SK-N-SH (cell line): ENCODE data around the gene ZNF132. TPM values are rescaled to one million over a fixed set of nuclear protein-coding genes. Genes with fewer than 3 reads are reported as not detected.

Source experiments
- CTCF ChIA-PET: fragments of 300-600, 350-600 bp; formaldehyde crosslinking; extraction: SDS; loops from one replicate; lab custom pipeline; 2021; lab: Yijun Ruan, JAX
- POLR2A ChIA-PET: fragments of 350-600 bp; sonication (Branson Sonifier 250); formaldehyde crosslinking; extraction: SDS; loops from one replicate; lab custom pipeline; 2020; ENCODE audit warnings: antibody characterized with exemption, inconsistent platforms; lab: Yijun Ruan, JAX
- DNase-seq: peaks from one replicate; pipeline ENCODE4 v3.0.0; 2012
- H2AFZ ChIP-seq: fragments of 200-600 bp; sonication (generic); 2 replicates; pipeline ENCODE4 v1.8.1; 2016; ENCODE audit warnings: antibody characterized with exemption, mild to moderate bottlenecking, low read depth
- H3F3A ChIP-seq: fragments of 200-600 bp; sonication (generic); replicated peaks from 2 replicates; pipeline ENCODE3; 2016; ENCODE audit warnings: antibody characterized with exemption, mild to moderate bottlenecking; ENCODE audit not compliant: insufficient read depth
- H3K27ac ChIP-seq, 2 experiments: fragments of 200-500 bp in 1 of 2; fragments of 200-600 bp in 1 of 2; sonication (Bioruptor generic) in 1 of 2; sonication (generic), shearing (Covaris generic) in 1 of 2; 2 replicates each; pipeline versions ENCODE4 v1.5.1 to v1.6.1; 2014 to 2016; ENCODE audit warnings: low read depth in 2 of 2, inconsistent platforms in 1 of 2, low read length in 1 of 2, mild to moderate bottlenecking in 1 of 2, mixed read lengths in 1 of 2
- H3K27me3 ChIP-seq: fragments of 200-600 bp; sonication (generic), shearing (Covaris generic); 2 replicates; pipeline ENCODE4 v1.6.1; 2016; ENCODE audit warnings: mixed run types; ENCODE audit not compliant: insufficient read depth
- H3K36me3 ChIP-seq, 2 experiments: fragments of 200-500 bp in 1 of 2; fragments of 200-600 bp in 1 of 2; sonication (Bioruptor generic) in 1 of 2; sonication (generic) in 1 of 2; replicated peaks in 1 of 2; 2 replicates each; pipeline versions ENCODE3 to v1.5.1; 2014 to 2016; ENCODE audit warnings: low read length in 1 of 2, mild to moderate bottlenecking in 1 of 2; ENCODE audit not compliant: insufficient read depth in 2 of 2, control insufficient read depth in 1 of 2
- H3K4me1 ChIP-seq, 2 experiments: fragments of 200-500 bp in 1 of 2; fragments of 200-600 bp in 1 of 2; sonication (Bioruptor generic) in 1 of 2; sonication (generic), shearing (Covaris generic) in 1 of 2; 2 replicates each; pipeline versions ENCODE4 v1.5.1 to v1.6.1; 2014 to 2016; ENCODE audit warnings: low read depth in 1 of 2, low read length in 1 of 2, mixed run types in 1 of 2; ENCODE audit not compliant: insufficient read depth in 2 of 2, control insufficient read depth in 1 of 2
- H3K4me2 ChIP-seq: fragments of 200-600 bp; sonication (generic), shearing (Covaris generic); 2 replicates; pipeline ENCODE4 v1.6.1; 2017; ENCODE audit warnings: mixed run types
- H3K4me3 ChIP-seq, 2 experiments: fragments of 200-500 bp in 1 of 2; fragments of 200-600 bp in 1 of 2; sonication (Bioruptor generic) in 1 of 2; sonication (generic), shearing (Covaris generic) in 1 of 2; 2 replicates each; pipeline versions ENCODE4 v1.5.1 to v1.8.1; 2014 to 2016; ENCODE audit warnings: low read depth in 2 of 2, inconsistent platforms in 1 of 2, low read length in 1 of 2, mild to moderate bottlenecking in 1 of 2, mixed read lengths in 1 of 2, moderate library complexity in 1 of 2
- H3K79me2 ChIP-seq: fragments of 200-600 bp; sonication (generic); 2 replicates; pipeline ENCODE4 v1.8.1; 2017; ENCODE audit warnings: mild to moderate bottlenecking; ENCODE audit not compliant: insufficient read depth
- H3K9ac ChIP-seq: fragments of 200-600 bp; sonication (generic); 2 replicates; pipeline ENCODE4 v1.6.1; 2017; ENCODE audit warnings: mixed run types
- H3K9me2 ChIP-seq: fragments of 200-600 bp; sonication (generic); 2 replicates; pipeline ENCODE4 v1.6.1; 2017; ENCODE audit warnings: mixed run types
- H3K9me3 ChIP-seq: fragments of 200-600 bp; sonication (generic); 2 replicates; pipeline ENCODE4 v1.6.1; 2017; ENCODE audit warnings: mixed run types, mild to moderate bottlenecking, moderate library complexity
- H4K20me1 ChIP-seq: fragments of 200-600 bp; sonication (generic); 2 replicates; pipeline ENCODE4 v1.6.1; 2017; ENCODE audit warnings: mild to moderate bottlenecking, mixed run types; ENCODE audit not compliant: insufficient read depth
- ELF1 ChIP-seq: IDR thresholded peaks from 2 replicates; pipeline ENCODE4 v1.4.0; 2012
- EZH2phosphoT487 ChIP-seq: fragments of 200-600 bp; sonication (generic); IDR thresholded peaks from 2 replicates; pipeline ENCODE4 v1.6.1; 2017; ENCODE audit warnings: low read depth, mixed run types, mild to moderate bottlenecking, antibody characterized with exemption, moderate library complexity, borderline replicate concordance
- FOSL2 ChIP-seq: IDR thresholded peaks from 2 replicates; pipeline ENCODE4 v1.4.0; 2012; ENCODE audit warnings: low read depth, mild to moderate bottlenecking, moderate library complexity, borderline replicate concordance
- FOXJ3 ChIP-seq: sonication (generic); formaldehyde crosslinking; IDR thresholded peaks from 2 replicates; pipeline ENCODE4 v1.5.1; 2020; ENCODE audit warnings: mild to moderate bottlenecking, missing genetic modification reagents
- FOXM1 ChIP-seq: IDR thresholded peaks from 2 replicates; pipeline ENCODE4 v1.4.0; 2012; ENCODE audit warnings: low read depth, mild to moderate bottlenecking
- GABPA ChIP-seq: IDR thresholded peaks from 2 replicates; pipeline ENCODE4 v1.4.0; 2012; ENCODE audit warnings: low read depth, mild to moderate bottlenecking
- IRF3 ChIP-seq: fragments of 150-350 bp; IDR thresholded peaks from 2 replicates; pipeline ENCODE4 v1.6.1; 2016; ENCODE audit warnings: mild to moderate bottlenecking, low read depth, low read length
- JUND ChIP-seq: IDR thresholded peaks from 2 replicates; pipeline ENCODE4 v1.4.0; 2012
- MAX ChIP-seq: IDR thresholded peaks from 2 replicates; pipeline ENCODE4 v1.4.0; 2012; ENCODE audit warnings: low read depth
- MEF2A ChIP-seq: IDR thresholded peaks from 2 replicates; pipeline ENCODE4 v1.4.0; 2012; ENCODE audit warnings: low read depth, borderline replicate concordance
- MXI1 ChIP-seq: IDR thresholded peaks from 2 replicates; pipeline ENCODE4 v1.6.1; 2012; ENCODE audit warnings: mild to moderate bottlenecking, low read depth, low read length, improper control_type of control experiment
- NRF1 ChIP-seq: IDR thresholded peaks from 2 replicates; pipeline ENCODE4 v1.6.1; 2012; ENCODE audit warnings: low read depth, mild to moderate bottlenecking, low read length
- POLR2AphosphoS5 ChIP-seq: IDR thresholded peaks from 2 replicates; pipeline ENCODE4 v1.6.1; 2012; ENCODE audit warnings: low read depth, low read length
- RCOR1 ChIP-seq: fragments of 150-350 bp; IDR thresholded peaks from 2 replicates; pipeline ENCODE4 v1.6.1; 2017; ENCODE audit warnings: antibody characterized with exemption, low read length
- RFX5 ChIP-seq: IDR thresholded peaks from 2 replicates; pipeline ENCODE4 v1.6.1; 2012; ENCODE audit warnings: mild to moderate bottlenecking, improper control_type of control experiment, low read length
- RXRA ChIP-seq: IDR thresholded peaks from 2 replicates; pipeline ENCODE4 v1.4.0; 2012; ENCODE audit warnings: low read depth, mild to moderate bottlenecking, borderline replicate concordance
- SMC3 ChIP-seq: IDR thresholded peaks from 2 replicates; pipeline ENCODE4 v1.6.1; 2012; ENCODE audit warnings: low read depth, low read length, improper control_type of control experiment
- TAF1 ChIP-seq: IDR thresholded peaks from 2 replicates; pipeline ENCODE4 v1.6.1; 2012; ENCODE audit warnings: low read depth, mild to moderate bottlenecking, low read length, moderate library complexity, borderline replicate concordance
- TEAD4 ChIP-seq: IDR thresholded peaks from 2 replicates; pipeline ENCODE4 v1.4.0; 2012; ENCODE audit warnings: mild to moderate bottlenecking, borderline replicate concordance; ENCODE audit not compliant: insufficient read depth
- USF1 ChIP-seq: IDR thresholded peaks from 2 replicates; pipeline ENCODE4 v1.4.0; 2012; ENCODE audit warnings: low read depth, borderline replicate concordance
- WGBS: methylation state at CpG from one replicate; pipeline ENCODE4 v1.1.6; 2017; ENCODE audit warnings: low lambda C conversion rate; 5-methylcytosine and 5-hydroxymethylcytosine counted together
- polyA plus RNA-seq, 3 experiments: library from polyadenylated mRNA; depleted of rRNA; stranded (reverse); fragments of >200 nt; gene quantifications; 2 replicates each; pipeline ENCODE4 v1.2.3, GENCODE V29; 2012
- TF ChIP-seq, protein P1 (sequence below): IDR thresholded peaks from 2 replicates; pipeline ENCODE4; 2012
- TF ChIP-seq, protein P2 (sequence below): fragments of 150-350 bp; IDR thresholded peaks from 2 replicates; pipeline ENCODE4 v1.6.1; 2017; ENCODE audit warnings: antibody characterized with exemption, low read length, low read depth, borderline replicate concordance

The ZNF132 gene
- polyA plus RNA-seq, 1 of the 3 experiments (the other 2 are of a cell fraction) = 1.3 TPM

DNA sequence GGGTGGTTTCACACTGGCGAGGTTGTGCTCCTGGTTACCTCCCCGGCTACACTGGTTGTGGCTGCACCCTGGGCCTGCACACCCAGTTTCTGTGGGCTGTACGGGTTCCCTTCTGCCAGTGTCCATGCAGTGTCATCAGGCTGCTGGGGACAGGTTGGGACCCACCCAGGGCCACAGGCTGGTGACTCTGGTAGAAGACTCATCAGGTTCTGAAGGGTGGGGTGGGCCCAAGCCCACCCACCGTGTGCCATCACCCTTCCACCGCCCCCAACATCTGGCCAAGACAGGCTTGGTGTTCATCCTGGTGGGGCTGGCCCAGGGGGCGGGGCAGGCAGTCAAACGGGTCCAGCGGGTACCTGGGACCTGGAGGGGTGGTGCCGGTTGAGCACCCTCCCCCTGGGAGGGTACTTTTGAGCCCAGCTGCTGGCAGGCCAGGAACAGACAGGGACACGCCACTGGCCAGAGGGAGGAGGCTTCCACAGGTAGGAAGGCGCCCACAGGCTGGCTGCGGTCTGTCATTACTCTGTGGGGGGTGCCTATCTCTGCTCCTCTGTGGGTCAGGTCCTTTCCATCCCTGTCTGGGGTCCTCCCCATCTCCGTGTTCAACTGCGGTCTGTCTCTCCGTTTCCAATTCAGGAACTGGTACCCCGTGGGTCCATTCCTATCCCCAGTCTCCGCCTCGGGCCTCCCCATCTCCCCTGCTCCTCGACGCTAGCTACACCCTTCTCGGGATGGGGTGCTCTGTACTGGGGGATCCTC, 44.6 kb downstream of the ZNF132 start, which contains the start of gene RNF225 (continued):
- TF ChIP-seq, protein P1, sequence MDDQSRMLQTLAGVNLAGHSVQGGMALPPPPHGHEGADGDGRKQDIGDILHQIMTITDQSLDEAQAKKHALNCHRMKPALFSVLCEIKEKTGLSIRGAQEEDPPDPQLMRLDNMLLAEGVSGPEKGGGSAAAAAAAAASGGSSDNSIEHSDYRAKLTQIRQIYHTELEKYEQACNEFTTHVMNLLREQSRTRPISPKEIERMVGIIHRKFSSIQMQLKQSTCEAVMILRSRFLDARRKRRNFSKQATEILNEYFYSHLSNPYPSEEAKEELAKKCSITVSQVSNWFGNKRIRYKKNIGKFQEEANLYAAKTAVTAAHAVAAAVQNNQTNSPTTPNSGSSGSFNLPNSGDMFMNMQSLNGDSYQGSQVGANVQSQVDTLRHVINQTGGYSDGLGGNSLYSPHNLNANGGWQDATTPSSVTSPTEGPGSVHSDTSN = peak; percentile 24; the same call in 1 of the 2 replicates
- peak; percentile 33 for TF ChIP-seq JUND
- TF ChIP-seq TAF1 = no peak
- TF ChIP-seq SMC3 = no peak
- TF ChIP-seq FOXM1 = no peak
- no peak for TF ChIP-seq TEAD4
- peak; percentile 65 for TF ChIP-seq POLR2AphosphoS5
- TF ChIP-seq IRF3 = no peak
- TF ChIP-seq FOSL2 = no peak
- TF ChIP-seq, protein P2, sequence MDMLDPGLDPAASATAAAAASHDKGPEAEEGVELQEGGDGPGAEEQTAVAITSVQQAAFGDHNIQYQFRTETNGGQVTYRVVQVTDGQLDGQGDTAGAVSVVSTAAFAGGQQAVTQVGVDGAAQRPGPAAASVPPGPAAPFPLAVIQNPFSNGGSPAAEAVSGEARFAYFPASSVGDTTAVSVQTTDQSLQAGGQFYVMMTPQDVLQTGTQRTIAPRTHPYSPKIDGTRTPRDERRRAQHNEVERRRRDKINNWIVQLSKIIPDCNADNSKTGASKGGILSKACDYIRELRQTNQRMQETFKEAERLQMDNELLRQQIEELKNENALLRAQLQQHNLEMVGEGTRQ = no peak
- TF ChIP-seq MAX = no peak
- TF ChIP-seq RFX5 = no peak
- no peak for TF ChIP-seq MXI1
- no peak for TF ChIP-seq FOXJ3 (CRISPR knock-in tag)
- TF ChIP-seq USF1 = no peak
- TF ChIP-seq RCOR1 = no peak
- TF ChIP-seq MEF2A = no peak

DNA sequence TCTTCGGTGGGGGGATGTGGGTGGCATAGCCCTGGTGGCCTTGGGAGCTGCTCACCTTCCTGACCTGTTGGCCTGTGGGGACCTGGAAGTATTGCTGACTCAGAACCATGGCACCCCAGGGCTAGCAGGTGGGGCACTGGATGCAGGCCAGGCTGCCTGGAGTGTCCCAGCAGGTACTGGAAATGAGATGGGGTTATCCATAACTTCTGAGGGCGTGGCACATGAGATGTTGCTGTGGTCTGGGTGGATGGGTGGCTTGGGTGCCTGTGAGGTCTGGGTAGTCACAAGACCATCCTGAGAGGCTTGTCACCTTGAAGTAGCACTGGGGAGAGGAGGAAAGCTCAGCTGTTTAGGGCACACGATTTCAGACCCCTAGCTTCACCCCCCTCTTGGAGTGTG, 45.1 kb downstream of the ZNF132 start:
- DNase-seq = no peak
- 58% methylated on average over 2 of the region's 3 CpGs for WGBS
- Histone ChIP-seq H3K27ac (no peak overlapping the region), H3K36me3 (peaks cover 36 to 41% of the 10 kb centered on the region in 2 experiments), H3K4me3 (no peak overlapping the region), H3K9me3 (no peaks in the 10 kb centered on the region), H3K79me2 (peaks cover 31% of the 10 kb centered on the region), H3K4me1 (peaks cover 3 to 4% of the 10 kb centered on the region in 2 experiments; a peak in 1 of 4 replicates), H3K9me2 (no peaks in the 10 kb centered on the region), H3F3A (peaks cover 45% of the 10 kb centered on the region), H2AFZ (no peak overlapping the region), H3K4me2 (no peak overlapping the region), H3K27me3 (no peaks in the 10 kb centered on the region), H4K20me1 (peaks cover 31% of the 10 kb centered on the region), H3K9ac (no peak overlapping the region)
- CTCF ChIA-PET = interaction anchor here (0.5 kb wide), 1 partner anchor 167 kb away, joined by 3 read pairs; no protein-coding TSS in a partner anchor
- POLR2A ChIA-PET = no interaction called here
- TF ChIP-seq RXRA = no peak
- TF ChIP-seq ELF1 = no peak
- no peak for TF ChIP-seq FOSL2
- no peak for TF ChIP-seq EZH2phosphoT487
- TF ChIP-seq SMC3 = no peak
- no peak for TF ChIP-seq IRF3
- no peak for TF ChIP-seq FOXM1
- TF ChIP-seq NRF1 = no peak
- no peak for TF ChIP-seq MXI1
- TF ChIP-seq MAX = no peak
- TF ChIP-seq GABPA = no peak
- no peak for TF ChIP-seq TEAD4
